ENCODE measurements around the gene GPR55.

DNA sequence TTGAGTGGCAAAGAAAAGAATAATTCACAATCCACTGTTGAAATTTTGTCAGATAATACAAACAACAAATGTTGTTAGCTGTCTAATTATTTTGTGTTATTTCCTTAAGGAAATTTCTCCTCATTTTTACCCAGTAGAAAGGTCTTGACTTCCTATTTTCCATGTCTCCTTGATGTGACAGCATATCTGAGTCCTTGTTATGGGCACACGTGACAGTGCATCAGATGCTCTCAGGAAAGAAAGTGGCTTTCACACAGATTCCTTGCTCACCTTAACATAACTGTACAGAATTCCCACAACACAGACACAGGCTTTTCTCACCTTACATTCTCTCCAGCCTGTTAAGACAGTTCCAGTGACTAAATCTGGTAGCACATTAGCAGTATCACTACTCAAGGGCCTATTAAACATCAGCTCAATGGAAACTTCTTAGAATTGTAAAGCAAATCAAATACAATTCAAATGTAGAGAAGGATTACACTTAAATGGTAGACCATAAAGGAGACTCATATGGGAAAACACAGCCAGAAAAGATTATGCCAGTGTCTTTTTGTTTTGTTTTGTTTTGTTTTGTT lies 30.2 kb upstream of the GPR55 start:
- TF ChIP-seq POLR2AphosphoS5 (IDR thresholded peaks at IDR 0.05; ENCODE audit: insufficient read depth, low read depth, low read length) (no peak), EZH2 (IDR thresholded peaks at IDR 0.05; ENCODE audit: borderline replicate concordance, low read depth, low read length, severe bottlenecking) (no peak), JUN (IDR thresholded peaks at IDR 0.05; ENCODE audit: borderline replicate concordance, insufficient read depth, insufficient read length, low read depth) (no peak), MAX (IDR thresholded peaks at IDR 0.05; ENCODE audit: insufficient read depth, insufficient read length) (no peak), POLR2A (IDR thresholded peaks at IDR 0.05; ENCODE audit: low read depth, low read length) (no peak), MYC (IDR thresholded peaks at IDR 0.05; ENCODE audit: low read depth, low read length) (no peak), FOS (IDR thresholded peaks at IDR 0.05; ENCODE audit: borderline replicate concordance, insufficient read depth, low read length) (no peak), GATA2 (IDR thresholded peaks at IDR 0.05; ENCODE audit: insufficient read depth, insufficient read length, low read depth, low read length) (no peak)
- TF ChIP-seq, protein P1, sequence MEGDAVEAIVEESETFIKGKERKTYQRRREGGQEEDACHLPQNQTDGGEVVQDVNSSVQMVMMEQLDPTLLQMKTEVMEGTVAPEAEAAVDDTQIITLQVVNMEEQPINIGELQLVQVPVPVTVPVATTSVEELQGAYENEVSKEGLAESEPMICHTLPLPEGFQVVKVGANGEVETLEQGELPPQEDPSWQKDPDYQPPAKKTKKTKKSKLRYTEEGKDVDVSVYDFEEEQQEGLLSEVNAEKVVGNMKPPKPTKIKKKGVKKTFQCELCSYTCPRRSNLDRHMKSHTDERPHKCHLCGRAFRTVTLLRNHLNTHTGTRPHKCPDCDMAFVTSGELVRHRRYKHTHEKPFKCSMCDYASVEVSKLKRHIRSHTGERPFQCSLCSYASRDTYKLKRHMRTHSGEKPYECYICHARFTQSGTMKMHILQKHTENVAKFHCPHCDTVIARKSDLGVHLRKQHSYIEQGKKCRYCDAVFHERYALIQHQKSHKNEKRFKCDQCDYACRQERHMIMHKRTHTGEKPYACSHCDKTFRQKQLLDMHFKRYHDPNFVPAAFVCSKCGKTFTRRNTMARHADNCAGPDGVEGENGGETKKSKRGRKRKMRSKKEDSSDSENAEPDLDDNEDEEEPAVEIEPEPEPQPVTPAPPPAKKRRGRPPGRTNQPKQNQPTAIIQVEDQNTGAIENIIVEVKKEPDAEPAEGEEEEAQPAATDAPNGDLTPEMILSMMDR (IDR thresholded peaks at IDR 0.05; ENCODE audit: extremely low read depth in 1 of 2, insufficient read depth in 1 of 2, low read depth in 1 of 2, low read length in 2 of 2), result no peak

Data from endothelial cell of umbilical vein (primary cell).